Measurements from ENCODE around the gene ZNF638.

Gene ZNF638

DNA sequence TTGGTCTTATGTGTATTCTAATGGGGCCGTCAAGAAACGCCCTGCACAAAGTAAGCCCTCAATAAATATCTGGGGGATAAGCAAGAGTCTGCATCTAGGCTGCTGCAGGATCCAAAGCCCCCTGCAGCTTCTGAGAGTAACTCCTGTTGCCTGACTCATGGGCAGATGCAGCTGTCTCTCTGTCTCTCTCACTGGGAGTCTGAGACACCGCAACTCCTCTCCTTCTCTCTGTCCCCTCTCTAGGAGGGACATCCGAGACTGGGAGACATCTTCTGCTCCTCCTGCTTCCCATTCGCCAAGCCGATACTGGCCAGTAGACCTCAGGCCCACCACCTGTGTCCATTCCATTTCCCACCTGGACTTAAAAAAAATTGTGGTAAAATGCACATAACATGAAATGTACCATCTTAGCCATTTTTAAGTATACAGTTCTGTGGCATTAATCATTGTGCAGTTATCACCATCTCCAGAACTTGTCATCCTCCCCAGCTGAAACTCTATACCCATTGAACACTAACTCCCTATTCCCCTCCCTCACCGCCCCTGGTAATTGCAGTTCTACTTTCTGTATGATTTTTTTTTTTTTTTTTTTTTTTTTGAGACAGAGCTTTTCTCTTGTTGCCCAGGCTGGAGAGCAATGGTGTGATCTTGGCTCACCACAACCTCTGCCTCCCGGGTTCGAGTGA, 141.9 kb downstream of the ZNF638 start:
- DNase-seq (ENCODE audit: low read depth): no peak

DNA sequence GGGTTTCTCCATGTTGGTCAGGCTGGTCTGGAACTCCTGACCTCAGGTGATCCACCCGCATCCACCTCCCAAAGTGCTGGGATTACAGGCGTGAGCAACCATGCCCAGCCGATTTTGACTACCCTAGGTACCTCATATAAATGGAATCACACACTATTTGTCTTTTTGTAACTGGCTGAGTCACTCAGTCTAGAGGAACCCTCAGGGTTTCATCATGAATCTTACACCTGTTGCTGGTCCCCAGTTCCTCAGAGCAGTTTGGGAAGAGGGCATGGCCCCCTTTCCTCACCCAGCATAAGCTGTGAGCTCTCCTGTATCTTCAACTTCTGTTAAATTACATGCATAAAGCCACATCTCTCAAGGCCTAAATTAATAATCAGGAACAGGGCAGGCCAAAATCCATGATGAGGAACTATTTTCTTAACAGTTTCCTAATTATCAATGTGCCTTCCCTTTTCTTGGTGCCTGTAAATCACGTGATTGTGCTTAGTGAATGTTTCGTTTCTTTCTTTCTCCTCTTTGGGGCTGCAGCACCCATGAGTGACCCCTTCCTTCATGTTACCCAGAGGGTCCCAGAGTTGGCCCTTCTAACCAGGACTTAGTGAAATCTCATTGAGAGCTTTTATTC, 142.6 kb downstream of the ZNF638 start:
- DNase-seq (ENCODE audit: low read depth): no peak

DNA sequence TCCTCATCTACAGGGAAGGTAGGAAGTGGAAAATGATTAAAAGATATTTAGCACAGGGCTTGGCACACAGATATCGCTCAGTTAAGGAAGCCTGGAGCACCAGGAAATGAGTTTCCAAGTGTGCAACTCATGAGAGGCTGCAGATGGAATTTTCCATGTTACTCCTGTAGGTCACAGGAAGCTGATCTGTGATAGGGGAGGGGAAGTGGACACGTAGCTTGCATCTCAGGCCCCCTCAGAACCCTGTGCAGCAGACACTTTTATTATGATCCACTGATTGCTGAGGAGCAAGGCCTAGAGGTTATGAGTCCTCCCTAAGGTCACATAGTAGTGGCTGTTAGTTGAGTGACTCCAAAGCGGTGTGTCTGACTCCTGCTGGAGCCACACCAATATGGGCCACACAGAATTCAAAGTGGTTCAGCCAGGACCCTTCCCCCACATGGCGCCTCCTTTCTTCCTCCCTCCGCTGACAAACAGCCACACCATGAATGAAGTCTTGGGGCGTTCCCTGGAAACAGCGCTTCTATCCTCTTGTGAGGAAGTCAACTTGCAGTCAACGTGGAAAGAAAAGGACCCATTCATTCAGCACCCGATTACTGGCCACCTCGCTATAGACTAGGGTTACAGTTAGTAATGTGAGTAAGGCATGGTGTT, 143.3 kb downstream of the ZNF638 start:
- no peak for DNase-seq (ENCODE audit: low read depth)

DNA sequence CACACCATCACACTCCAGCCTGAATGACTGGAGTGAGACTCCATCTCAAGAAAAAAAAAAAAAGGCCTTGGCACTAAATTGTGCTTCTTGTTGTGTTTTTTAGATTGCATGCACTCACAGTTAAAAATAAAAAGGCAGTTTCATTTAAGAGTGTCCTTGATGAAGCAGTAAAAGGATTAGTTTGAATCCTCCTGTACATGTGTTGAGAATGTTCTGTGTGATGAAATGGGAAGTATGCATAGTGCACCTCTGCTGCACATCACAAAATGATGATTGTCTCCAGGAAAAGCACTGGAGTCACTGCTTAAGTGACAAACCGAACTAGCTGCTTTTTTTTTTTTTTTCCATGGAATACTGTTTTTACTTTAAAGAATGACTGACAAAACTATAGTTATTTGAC, 144.9 kb downstream of the ZNF638 start:
- DNase-seq (ENCODE audit: low read depth): no peak

DNA sequence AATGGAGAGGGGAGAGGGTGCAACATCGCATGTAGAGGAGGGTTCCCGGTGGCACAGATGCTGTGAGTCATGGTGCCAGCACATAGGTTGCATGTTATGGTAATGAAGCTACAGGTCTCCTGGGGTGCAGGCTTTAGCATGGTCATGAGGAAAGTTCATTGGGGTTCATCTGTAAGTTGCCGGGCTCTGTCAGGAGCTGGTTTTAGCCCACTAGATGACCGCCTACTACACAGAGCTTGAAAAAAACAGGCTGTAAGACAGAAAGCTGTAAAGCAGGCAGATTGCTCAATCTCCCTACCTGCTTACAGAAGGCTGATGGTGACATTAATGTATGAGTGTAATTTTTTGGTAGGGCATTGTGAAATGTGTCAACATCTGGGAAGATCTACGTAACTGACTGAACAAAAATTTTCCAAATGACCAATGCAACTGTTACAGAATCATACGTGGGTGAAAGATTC, 145.7 kb downstream of the ZNF638 start:
- no peak for DNase-seq (ENCODE audit: low read depth)

DNA sequence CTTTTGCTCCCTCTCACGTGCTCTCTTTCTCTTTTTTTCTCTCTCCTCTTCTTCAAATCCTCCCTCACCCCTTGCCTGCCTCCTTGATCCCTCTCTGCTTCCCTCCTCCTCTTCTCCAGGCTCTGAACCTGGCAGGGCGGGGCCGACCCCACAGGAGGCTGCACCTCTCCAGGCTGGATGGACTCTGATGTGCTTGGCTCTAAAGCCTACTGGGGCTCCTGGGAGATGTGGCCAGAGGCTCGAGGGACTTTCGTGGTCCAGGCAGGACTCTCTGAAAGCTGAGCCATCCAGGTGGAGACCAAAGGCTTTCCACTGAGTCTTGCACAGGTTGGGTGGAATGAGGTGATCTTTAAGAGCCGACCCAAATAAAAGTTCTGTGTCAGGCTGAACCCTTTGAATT, 147.2 kb downstream of the ZNF638 start:
- DNase-seq (ENCODE audit: low read depth): no peak

DNA sequence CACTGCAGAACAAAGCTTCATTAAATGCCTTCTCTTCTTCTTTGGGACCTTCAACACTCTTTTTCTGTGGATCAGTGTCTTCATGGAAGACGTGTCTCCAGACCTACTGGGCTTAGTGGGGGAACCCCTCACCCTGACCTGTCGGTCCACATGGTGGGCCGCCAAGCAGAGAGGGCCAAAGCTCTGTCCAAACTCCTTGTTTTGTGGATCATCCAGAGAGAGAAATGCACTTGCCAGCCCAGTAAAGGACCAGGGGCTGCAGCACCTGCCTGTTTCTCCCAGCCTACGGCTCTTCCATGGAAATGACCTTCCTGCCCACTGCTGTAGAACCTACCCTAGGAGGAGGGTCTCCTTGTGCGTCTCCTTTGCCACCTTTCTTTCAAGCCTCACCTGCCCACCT, 147.7 kb downstream of the ZNF638 start:
- no peak for DNase-seq (ENCODE audit: low read depth)

DNA sequence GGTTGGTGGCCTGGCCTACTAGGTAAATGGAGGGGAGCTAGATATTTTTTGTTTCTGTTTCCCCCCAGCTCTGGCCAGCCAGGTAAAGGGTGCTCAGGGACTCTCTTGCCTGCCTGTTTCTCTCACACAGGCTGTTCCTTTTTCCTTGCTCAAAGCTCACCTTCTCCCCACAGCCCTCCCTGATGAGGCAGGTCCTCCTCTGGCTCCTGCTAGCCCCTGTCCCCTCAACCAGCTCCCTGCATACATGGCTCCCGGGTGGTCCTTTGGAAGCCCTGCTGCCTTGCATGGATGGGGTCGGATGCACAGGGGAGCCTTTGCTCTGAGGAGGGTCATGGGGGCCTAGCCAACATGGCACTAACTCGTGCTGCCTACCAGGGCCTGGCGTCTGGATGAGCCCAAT, 149.5 kb downstream of the ZNF638 start:
- DNase-seq (ENCODE audit: low read depth): no peak

DNA sequence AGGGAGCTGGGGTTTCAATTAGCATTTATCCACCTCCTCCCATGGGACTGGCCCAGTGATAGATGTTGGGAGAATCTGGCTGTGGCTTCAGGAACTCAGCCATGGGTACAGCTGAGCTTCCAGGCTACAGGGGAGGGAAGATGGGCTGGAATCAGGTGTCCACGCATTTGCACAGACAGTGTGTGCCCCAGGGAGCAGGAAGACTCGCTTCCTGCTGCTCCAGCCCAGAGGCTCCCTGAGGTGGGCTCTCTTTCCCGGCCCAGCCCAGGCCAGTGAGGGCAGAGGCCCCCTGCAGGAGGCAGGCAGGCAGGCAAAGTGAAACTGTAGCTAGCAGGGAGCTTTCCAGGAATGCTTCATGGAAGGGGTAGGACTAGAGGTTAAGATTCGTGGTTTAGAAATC, 150.5 kb downstream of the ZNF638 start:
- DNase-seq (ENCODE audit: low read depth): no peak

DNA sequence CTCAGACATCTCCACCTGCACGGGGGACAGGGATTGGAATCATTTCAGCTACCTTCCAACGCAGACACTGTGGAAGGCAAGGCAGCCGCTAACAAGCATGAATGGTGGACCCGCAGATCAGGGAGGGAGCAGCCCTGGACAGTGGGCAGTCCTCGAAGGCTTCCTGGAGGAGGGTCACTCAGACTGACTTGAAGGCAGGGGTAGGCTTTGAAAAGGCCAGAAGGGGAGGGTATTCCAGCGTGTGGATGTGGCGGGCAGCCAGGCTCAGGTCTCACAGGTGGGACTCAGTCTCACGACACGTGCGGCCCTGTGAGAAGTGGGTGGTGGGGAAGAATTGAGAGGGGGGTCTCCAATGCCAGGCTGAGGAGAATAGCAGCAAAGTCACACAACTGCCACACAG, 151.7 kb downstream of the ZNF638 start:
- no peak for DNase-seq (ENCODE audit: low read depth)

DNA sequence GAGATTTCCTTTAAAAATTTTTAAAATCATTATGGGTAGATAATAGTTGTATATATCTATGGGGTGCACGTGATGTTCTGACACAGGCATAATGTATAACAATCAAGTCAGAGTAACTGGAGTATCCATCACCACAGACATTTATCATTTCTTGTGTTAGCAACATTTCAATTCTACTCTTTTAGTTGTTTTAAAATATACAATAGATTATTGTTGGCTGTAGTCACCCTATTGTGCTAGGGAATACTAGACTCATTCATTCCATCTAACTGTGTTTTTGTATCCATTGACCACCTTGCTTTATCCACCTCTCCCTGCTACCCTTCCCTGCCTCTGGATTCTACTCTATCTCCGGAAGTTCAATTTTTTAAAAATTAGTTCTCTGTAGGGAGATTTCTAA, 152.8 kb downstream of the ZNF638 start:
- no peak for DNase-seq (ENCODE audit: low read depth)

Data from T-helper 22 cell (primary cell).